Measurements from ENCODE around the gene RER1.

The RER1 gene

DNA sequence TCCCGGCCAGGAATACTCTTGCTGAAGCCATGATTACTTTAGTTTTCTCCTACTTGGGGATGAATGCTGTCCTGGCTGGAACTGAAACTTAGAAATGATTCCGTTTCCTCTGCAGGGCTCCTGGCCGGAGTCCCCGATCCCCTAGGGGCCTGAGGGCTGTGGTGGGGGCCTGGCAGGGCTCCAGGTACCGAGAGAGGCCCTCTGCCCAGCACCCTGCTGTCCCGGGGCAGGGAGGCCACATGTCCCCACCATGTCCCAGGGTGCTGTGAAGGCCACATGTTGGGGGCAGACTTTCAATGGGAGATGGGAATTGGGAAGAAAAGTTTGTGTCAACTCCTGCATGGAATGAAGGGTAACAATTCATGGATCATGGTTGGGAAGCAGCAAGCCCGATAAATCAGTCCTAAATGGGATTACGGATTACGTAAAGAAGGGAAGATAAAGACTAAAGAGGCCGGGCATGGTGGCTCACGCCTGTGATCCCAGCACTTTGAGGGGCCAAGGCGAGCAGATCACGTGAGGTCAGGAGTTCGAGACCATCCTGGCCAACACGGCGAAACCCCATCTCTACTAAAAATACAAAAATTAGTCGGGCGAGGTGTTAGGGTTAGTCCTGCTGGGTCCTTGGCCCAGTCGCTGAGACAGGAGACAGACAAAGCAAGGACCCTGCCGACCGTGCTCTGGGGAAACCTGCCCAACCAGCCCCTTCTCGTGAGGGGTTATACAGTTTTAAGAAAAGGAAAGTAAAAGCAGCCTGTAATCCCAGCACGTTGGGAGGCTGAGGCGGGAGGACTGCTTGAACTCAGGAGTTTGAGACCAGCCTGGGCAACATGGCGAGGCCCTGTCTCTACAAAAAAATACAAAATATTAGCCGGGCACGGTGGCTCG, 37.8 kb upstream of the RER1 start:
- no peak for DNase-seq (ENCODE audit: low read depth)

DNA sequence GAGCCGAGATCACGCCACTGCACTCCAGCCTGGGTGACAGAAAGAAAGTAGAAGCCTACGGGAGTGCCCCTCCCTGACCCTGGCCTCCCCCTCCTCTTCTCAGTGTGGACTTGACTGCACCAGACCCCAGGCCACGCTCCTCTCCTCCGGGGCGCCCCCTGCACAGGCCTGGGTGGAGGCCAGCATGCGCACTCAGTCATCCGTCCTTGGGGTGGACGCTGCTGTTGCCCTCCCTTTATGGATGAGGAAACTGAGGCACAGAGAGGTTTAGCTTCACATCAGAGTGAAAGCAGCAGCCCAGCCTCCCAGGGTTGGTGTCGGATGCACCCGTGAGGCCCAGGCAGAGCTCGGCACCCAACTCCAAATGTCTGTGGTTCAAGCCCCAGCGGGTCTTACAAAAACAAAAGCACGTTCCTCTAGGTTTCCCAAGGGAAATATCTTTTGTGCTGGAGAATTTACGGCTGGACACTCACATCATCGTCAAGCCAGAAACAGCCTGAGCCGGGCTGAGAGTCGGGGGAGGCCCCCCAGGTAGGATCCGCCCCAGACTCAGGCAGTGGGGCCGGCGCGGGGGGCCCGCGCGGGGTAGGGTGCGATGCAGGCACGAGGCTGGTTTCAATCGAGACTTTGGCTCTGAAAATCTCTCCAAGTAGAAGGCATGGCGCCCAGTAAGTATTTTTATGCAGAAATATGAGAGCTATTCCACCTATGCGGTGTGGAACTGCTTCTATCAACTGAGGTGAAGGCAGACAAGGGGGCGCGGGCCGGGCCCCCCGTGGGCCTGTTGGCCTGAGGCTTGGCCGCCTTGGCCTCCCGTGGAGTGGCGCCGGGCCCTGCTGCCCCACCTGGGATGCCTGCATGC, 36.9 kb upstream of the RER1 start:
- DNase-seq (ENCODE audit: low read depth) = no peak

DNA sequence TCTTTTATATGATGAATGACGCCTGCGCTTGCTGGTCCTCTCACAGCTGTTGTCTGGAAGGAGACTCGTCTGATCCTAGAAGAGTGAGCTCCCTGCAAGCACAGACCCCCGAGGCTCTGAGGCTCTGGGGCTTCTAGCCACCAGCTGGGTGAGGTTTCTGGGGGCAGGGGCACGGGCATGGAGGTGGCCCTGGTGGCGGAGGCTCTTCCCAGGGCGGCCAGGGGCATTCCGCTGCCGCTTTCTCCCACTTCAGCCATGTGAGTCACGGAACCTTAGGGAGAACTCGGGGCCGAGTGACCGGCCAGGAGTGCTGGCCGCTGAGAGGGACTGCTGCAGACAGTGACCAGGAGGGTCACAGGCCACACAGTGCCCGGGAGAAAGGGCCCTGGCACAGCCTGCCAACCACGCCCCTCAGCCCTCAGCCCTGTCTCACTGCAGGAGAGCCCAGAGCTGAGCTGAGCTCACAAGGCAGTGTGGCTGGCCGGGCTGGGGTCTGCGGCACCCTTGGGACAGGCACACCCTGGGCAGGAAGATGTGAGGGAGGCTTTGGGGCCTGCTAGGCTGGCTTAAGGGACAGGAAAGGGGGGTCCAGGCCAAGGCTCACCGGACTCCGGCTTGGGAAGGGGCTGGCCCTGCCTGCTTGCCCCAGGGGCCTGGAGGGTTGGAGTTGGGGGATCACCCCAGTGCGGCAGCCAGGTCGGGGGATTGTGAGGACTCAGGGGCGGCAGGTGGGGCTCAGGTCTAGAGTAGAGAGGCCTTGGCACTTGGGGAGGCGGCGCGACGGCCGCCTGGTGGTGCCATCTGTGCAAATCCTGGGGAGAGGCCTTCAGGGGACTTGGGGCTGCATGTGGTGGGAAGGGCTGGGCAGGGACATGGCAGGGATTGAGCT, 36.0 kb upstream of the RER1 start:
- DNase-seq (ENCODE audit: low read depth) = no peak

DNA sequence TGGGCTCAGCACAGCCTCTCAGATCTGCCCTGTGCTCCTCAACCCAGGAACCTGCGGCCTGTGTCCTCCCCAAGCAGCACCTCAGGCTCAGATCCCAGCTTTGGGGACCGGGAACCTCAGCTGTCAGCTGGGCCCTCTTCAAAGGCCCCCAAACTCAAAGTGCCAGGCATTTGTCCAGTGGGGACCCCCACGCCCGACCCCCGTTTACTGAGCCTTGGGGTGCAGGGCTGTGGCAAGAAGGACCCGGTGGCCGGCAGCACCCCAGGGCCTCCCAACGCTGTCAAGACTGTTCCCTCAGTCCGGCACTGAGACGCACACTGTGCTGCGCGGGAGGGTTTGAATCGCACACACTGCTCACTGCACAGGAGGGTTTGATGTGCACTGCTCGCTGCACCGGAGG, 35.2 kb upstream of the RER1 start:
- DNase-seq (ENCODE audit: low read depth) = no peak

DNA sequence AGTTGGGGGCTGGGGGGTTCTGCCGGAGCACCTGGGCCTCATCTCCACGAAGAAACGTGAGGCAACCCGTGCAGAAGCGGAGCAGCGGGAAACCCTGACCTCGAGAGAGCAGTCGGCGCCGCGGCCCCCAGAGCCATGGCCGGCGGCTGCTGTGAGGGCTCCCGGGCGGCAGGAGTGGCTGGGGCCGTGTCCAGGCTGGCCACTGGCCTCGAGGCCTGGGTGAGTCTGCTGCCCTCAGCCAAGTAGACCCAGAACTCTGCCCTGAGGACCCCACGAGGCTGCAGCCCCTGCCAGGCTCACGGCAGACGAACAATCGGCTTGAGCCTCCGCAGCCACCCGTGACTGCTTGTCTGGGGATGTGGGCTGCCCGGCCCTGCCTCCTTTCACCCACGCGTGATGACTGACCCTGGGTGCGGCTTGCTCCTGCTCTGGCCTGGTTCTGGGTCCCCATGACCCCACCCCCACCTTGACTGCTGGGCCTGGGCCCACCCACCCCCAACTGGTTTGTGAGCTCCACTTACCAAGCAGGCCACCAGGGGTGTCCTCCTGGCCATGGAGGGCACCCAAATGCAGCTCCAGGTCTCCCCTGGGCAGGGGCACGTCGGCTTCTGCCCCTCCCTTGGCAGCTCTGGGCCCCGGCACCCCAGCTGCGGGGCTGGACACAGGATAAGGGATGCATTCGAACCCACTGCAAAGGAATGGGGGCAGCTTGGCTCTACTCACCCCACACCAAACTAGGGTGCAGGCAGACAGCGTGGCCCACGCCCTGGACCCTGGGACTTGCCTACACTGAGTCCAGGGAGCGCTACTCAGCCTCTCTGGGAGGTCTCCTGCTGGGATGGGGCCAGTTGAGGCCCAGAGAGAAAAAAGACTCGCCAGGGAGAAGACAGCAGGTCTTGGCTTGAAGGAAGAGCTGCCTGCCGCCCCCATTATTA, 34.5 kb upstream of the RER1 start:
- no peak for DNase-seq (ENCODE audit: low read depth)

DNA sequence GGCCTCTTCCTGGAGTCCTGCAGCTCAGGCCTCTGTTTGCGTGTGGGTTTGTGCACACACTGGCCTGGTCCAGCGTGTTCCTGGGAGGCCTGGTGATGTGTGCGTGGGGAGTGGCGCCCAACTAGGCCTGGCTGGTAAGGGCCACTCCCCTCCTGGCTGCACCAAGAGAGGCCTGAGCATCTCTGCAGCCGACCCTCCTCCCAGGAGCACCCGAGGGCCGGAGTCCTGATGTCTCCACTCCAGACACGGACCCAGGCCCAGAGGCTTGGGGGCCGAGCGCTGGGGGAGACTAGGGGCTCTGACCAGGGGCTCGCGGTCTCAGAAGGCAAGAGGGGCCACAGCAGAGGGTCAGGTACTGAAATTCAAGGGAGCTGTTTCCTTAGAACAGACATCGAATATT, 33.6 kb upstream of the RER1 start:
- DNase-seq (ENCODE audit: low read depth) = no peak

DNA sequence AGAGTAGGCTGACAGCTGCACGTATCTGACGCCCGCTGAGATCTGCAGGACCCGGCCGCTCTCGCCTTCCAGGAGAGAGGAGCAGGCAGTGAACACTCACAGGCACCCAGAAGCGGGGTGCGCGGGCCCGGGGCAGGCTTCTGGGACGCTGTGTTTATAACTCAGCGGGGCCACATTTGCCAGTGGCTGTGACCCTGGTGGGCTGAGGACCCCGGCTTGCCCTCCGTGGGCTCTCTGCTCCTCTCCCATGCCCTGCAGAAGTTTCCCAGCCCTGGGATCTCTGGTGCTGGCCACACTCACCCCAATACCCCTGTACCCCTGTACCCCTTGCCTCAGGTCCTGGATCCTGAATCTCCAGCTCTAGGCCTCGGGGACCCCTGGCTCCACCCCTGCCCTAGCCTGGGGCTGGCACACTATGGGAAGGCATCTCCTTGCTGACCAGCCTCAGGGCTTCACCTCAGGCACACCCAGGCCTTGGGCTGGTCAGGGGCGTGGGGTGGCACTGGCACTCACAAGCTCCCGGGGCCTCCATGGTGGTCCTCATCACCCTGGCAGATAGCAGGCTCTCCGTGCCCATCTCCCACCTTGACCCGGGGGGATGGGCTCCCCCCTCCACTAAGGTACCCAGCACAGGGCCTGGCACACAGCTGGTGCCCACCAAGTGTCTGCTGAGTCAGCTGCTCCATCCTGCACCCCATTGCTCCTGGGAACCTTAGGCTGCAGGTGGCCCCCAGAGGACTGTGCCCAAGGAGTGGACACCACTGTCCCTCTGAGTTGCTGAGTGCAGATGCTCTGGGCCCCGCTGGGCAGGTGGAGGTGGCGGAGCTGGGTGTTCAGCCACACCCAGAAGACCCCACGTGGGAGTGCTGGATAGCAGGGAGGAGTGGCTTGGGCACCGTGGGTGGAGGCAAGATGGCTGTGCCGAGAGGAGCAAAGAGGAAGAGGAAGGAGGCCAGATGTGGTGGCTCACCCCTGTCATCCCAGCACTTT, 32.7 kb upstream of the RER1 start:
- no peak for DNase-seq (ENCODE audit: low read depth)

DNA sequence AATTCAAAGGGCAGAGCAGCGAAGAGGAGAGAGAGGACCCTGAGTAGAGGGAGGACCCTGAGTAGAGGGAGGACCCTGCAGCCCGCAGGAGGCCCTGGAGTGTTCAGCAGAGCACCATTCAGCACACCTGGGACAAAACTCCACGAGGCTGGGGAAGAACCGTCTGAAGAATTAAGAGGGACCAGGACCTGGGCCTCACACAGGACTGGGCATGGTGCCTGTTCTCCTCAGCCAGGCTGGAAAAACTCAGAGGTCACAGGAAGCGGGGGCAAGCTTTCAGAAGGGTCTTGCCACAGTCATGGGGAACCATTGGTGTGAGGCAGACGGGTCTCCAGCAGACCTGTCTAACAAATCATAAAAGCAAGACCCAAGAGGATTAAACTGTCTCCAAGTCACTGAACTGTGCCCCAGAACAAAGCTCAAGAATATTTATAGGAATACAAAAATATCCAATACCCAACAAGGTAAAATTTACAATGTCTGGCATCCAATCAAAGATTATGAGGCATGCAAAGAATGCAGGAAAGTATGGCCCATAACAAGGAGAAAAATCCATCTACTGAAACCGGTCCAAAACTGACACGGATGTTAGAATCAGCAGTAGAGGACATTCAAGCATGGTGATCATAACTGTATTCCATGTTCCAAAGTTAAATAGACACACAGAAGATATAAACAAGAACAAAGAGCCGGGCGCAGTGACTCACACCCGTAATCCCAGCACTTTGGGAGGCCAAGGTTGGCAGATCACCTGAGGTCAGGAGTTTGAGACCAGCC, 30.9 kb upstream of the RER1 start:
- no peak for DNase-seq (ENCODE audit: low read depth)

DNA sequence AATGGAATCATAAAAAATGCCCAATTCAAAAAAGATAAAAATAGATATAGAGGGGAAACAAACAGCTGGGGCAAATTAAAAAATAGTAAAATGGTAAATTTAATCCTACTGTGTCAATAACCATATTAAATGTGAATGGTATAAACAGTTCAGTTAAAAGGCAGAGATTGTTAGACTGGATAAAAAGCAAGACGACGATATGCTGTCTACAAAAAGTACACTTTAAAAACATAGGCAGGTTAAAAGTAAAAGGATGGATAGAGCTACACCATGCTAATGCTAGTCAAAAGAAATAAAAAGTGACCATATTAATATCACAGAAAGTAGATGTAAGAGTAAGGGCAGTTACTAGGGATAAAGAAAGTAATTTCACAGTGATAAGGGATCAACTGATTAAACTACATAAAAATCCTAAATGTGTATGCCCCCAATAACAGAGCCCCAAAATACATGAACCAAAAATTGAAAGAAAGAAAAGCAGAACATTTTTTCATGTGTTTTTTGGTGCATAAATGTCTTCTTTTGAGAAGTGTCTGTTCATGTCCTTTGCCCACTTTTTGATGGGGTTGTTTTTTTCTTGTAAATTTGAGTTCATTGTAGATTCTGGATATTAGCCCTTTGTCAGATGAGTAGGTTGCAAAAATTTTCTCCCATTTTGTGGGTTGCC, 27.7 kb upstream of the RER1 start:
- no peak for DNase-seq (ENCODE audit: low read depth)

DNA sequence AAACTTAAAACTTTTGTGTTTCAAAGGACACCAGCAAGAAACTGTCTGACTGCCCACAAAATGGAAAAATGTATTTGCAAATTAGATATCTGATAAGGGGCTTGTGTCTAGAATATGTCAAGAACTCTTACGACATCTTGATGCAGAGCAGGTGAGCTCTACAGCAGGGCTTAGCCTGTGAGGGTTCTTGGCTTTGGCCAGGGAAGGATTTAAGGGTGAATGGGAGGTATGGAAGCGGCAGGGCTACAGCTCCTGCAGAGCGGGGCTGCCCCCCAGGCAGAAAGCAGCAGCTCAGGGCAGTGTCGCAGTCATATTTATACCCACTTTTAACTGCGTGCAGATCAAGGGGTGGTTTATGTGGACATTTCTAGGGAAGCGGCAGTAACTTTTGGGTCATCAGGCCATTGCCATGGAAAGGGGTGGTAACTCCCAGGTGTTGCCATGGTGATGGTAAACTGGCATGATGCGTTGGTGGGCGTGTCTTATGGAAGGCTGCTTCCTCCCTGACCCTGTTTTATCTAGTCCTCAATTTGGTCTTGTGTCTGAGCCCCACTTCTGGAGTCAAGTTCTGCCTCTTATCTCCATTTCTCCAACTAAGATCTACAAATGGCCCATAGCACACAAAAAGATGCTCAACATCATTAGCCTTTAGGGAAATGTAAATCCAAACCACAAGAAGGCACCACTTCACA, 23.4 kb upstream of the RER1 start:
- no peak for DNase-seq (ENCODE audit: low read depth)

DNA sequence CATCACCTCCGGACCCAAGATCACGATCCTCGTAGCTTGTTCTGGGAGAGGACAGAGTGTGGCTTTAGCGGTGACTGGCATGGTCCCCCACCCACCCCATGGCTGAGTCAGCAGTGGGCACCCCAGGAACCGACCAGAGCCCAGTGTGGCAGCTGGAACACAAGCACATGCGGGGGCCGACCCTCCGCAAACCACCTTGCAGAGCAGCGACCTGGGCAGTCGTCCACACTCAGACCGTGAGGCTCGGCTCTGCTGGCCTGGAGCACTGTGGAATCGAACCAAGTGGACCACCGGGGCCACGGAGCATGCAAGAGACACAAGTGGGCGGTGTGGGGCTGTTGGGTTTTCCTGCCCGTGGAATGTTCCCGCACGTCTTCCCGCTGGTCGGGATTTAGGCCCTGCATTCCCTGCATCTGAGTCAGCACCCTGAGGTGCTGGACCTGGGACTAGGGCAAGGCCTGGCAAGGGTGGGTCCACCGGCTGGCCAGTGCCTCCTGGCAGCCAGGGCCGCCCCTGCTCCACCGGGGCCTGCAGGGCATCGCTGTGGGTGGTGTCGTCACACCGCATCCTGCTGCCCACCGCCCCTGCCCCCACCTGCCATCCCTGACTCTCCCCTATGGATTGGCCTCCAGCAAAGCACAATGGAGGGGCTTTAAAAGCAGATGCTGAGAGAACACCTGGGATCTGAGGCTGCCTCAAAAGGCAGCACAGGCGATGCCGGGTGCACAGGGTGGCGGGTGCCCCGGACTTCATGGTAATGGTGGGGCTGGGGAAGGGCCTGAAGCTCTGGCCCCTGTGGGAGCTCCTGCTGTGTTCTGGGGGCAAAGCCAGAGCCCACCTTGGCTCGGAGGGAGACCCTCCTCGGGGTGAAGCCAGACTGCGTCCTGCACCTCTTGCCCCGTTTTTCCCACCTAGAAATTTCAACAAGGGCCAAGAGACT, 18.8 kb upstream of the RER1 start:
- DNase-seq (ENCODE audit: low read depth) = peak; percentile 53

DNA sequence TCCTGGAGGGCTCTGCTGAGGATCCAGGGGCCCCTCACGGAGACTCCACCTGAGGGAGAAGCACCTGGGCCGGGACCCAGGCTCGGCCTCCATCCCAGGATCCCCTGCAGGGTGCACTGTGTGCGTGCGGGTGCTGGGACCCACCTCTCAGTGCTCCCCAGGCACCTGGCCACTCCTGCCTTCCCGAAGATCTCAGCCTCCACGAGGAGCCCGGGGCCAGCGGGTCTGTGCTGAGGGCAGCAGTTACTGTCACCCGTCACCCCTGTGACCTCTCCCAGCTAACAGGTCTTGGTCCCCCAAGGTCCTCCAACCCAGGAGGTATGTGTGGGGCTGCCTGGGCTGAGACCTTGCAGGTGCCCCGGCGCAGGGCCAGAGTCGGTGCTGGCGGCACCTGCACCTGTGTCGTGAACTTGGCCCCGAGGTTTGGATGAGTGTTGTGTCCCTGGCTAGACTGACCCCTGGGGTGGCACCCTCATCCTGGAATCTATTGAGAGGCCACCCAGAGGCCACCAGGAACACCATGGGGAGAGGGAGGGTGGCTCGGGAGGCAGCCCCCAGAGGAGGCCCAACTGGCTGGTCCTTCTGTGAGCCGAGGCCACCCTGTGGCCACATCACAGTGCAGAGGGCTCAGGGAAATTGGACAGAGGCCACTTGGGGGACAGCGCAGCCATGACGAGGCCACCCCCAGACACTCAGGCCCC, 17.9 kb upstream of the RER1 start:
- no peak for DNase-seq (ENCODE audit: low read depth)

DNA sequence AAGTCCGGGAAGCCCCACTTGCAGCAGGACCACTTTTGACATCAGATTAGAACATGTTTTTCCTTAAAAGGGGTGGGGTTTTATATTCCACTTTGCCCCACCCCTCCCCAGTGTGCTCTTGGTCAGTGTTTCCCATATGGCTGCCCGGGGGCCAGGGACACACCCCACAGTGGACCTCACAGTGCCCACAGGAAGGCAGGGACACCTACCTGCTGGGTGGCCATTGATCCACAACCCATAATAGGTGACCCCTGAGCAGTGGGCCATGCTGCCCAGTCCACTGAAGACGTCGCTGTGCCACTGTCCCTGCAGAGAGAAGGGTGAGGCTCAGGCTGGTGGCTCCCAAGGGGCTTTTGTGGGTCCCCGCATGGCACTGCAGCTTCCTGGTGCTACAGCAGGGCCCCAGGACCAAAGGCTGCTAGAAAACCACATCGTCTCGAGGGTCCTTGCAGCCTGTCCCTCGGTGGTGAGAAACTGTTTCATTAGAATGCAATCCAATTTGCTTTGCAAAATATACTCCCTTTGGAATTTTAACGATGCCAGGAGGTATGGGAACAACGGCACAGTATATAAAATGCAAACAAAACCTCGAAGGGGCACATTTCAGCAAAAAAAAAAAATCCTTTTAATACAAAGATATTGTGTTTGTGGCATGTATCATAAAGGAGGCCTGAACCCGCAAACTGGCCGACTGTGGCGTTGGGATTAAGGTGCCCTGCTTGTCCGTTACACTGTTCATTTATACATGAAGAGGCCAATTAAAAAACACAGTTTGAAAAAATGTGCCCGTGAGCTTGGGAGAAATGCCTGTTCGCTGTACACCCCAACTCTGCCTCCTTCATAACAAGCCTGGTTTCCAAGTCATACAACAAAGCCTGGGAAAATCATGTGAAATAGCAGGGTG, 17.1 kb upstream of the RER1 start:
- DNase-seq (ENCODE audit: low read depth) = no peak

DNA sequence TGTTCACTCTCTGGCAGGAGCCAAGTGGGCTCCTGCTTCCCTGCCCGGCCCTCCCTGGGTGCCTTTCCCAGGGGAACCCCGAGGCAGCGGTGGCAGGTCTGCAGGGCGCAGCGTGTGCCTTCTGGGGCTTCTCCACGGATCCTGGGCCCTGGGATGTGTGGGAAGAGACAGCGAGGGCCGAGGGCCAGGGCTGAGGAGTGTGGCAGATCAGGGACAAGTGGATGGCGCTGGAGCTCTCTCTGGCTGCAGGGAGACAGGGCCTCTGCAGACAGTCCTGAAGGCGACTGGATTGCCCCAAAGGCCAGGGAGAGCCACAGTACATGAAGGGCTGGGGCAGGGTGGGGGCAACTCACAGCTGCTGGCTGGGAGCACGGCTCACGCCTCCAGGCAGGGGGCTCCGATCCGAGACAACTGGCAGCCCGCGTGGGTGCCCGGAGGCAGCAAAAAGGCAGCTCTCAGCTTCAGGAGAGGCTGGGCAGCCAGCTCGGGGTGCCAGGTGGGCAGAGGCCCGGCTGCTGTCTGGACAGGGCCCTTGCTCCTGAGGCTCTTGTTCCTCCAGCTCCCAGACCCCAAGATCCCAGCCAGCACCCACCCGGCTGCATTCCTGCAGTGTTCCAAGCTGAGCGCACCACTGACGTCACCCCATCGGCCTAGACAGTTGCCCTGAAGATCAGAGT, 16.3 kb upstream of the RER1 start:
- DNase-seq (ENCODE audit: low read depth) = no peak

DNA sequence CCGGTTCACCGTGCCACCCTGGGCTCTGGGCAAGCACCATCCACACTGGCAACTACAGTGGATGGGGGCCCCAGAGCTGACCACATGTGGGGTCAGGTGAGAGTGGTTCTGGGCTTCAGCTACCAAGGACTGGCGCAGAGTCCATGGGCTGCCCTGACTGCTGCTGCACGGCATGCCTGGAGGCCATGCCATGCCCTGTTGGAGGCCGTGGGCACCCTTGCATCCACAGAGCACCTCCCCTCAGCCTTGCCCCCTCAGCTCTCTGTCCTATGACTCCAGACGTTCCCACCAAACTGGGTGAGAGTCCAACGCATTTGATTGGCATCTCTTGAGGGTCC, 15.7 kb upstream of the RER1 start:
- DNase-seq (ENCODE audit: low read depth) = no peak

Measured in amniotic epithelial cell (primary cell).